BJ (cell line): ENCODE measurements around the gene LYPD5. TPM values are rescaled to one million over a fixed set of nuclear protein-coding genes. Genes with fewer than 3 reads are reported as not detected.

Source experiments
- CTCF ChIA-PET: fragments of 350-600 bp; formaldehyde crosslinking; extraction: SDS; loops from one replicate; lab custom pipeline; 2021; ENCODE audit warnings: antibody characterized with exemption, inconsistent platforms; lab: Yijun Ruan, JAX
- POLR2A ChIA-PET: fragments of 300-600 bp; sonication (Branson Sonifier 250); formaldehyde crosslinking; extraction: SDS; loops from one replicate; lab custom pipeline; 2021; ENCODE audit warnings: antibody characterized with exemption; lab: Charles Lee
- DNase-seq: peaks from one replicate; pipeline ENCODE4 v3.0.0-alpha.2; 2011; ENCODE audit warnings: low read depth
- H3K27me3 ChIP-seq: 2 replicates; pipeline ENCODE4 v1.6.0; 2011; ENCODE audit warnings: low read length; ENCODE audit not compliant: control insufficient read depth, insufficient read depth
- H3K36me3 ChIP-seq: 2 replicates; pipeline ENCODE4 v1.5.1; 2011; ENCODE audit warnings: low read length; ENCODE audit not compliant: control insufficient read depth, insufficient read depth
- H3K4me3 ChIP-seq: 2 replicates; pipeline ENCODE4 v1.5.1; 2011; ENCODE audit warnings: low read depth, mild to moderate bottlenecking, control low read depth, low read length
- CTCF ChIP-seq: IDR thresholded peaks from 2 replicates; pipeline ENCODE4 v1.5.1; 2011; ENCODE audit warnings: low read depth, mild to moderate bottlenecking, control low read depth, inconsistent platforms, low read length, moderate library complexity; ENCODE audit not compliant: insufficient read depth
- polyA plus RNA-seq: library from polyadenylated mRNA; depleted of rRNA; stranded (reverse); fragments of >200 nt; gene quantifications from 2 replicates; pipeline ENCODE4 v1.2.3, GENCODE V29; 2011

LYPD5 gene
- polyA plus RNA-seq, 1 experiment, result 0.40 TPM

GRCh38 chr19:43784241-43784980 lies 17.8 kb downstream of the LYPD5 start:
- CTCF ChIA-PET, result interaction anchor here (0.7 to 4.0 kb wide), 24 partner anchors 7 to 230 kb away, joined by 3 to 70 read pairs (median 5); no protein-coding TSS in a partner anchor
- POLR2A ChIA-PET, result no interaction called here
- no peak for TF ChIP-seq CTCF

DNA sequence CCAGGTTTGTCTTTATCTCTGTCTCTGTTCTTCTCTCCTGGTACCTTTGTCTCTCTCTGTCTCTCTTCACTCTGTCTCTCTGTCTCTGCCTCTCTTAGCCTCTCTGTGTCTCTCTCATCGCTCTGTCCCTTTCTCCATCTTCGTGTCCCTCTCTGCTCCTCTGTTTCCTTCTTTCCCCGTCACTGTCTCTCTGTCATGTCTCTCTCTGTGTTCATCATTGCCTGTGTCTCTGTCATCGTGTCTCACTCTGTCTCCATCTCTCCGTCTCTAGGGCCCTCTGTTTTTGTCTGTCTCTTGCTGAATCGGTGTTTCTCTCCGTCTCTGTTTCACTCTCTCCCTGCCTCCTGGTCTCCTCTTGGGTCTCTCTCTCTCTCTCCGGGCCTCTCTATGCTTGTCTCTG lies 18.6 kb downstream of the LYPD5 start:
- Histone ChIP-seq H3K27me3 (no peaks in the 10 kb centered on the region), H3K4me3 (no peak overlapping the region), H3K36me3 (no peaks in the 10 kb centered on the region)
- DNase-seq, result no peak
- TF ChIP-seq CTCF, result no peak
- CTCF ChIA-PET, result interaction anchor here (2.0 to 4.0 kb wide), 2 partner anchors 13 to 39 kb away, joined by 8 to 70 read pairs; no protein-coding TSS in a partner anchor
- POLR2A ChIA-PET, result no interaction called here

More at GRCh38 chr19:43784241-43784980, 17.8 kb downstream of the LYPD5 start:
- no peaks in the 10 kb centered on the region for H3K36me3 ChIP-seq
- DNase-seq, result no peak
- H3K4me3 ChIP-seq, result no peak overlapping the region
- no peaks in the 10 kb centered on the region for H3K27me3 ChIP-seq

DNA sequence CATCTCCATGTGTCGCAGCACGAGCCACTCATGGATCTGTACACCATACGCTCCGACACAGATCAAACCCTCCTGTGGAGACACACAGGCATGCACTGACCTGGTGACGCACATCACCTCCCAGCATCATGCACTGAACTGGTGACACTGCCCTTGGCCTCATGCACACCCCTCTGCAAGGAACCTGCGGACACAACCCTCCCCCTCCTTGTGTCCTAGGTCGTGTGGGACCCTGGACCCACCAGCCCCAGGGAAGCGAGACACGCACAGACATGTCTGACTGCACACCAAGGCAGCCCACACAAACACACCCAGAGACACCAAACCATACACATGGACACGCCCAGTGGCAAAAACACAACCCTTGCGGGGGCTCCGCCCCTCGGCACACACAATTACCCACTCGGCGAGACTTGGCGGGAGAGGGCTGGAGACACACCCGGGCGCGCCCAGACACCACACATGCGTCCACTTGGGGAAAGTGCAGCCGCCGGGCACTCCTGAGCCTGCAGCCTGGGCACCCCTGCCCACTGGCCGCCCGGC lies 19.5 kb downstream of the LYPD5 start:
- Histone ChIP-seq H3K27me3 (no peaks in the 10 kb centered on the region), H3K36me3 (no peaks in the 10 kb centered on the region), H3K4me3 (no peak overlapping the region)
- TF ChIP-seq CTCF, result no peak
- ChIA-PET POLR2A (no interaction called here), CTCF (no interaction called here)
- no peak for DNase-seq

GRCh38 chr19:43782311-43782660 lies 20.0 kb downstream of the LYPD5 start:
- no peak for DNase-seq
- H3K4me3 ChIP-seq, result no peak overlapping the region
- H3K36me3 ChIP-seq, result no peaks in the 10 kb centered on the region
- H3K27me3 ChIP-seq, result no peaks in the 10 kb centered on the region
- ChIA-PET CTCF (interaction anchor here (2.8 kb wide), 1 partner anchor 37 kb away, joined by 15 read pairs; no protein-coding TSS in a partner anchor), POLR2A (no interaction called here)
- no peak for TF ChIP-seq CTCF

- H3K27me3 ChIP-seq, result no peaks in the 10 kb centered on the region
- TF ChIP-seq CTCF, result no peak
- no peak overlapping the region for H3K4me3 ChIP-seq
- no peak for DNase-seq
- CTCF ChIA-PET, result interaction anchor here (2.8 kb wide), 1 partner anchor 37 kb away, joined by 15 read pairs; no protein-coding TSS in a partner anchor
- POLR2A ChIA-PET, result no interaction called here
- no peaks in the 10 kb centered on the region for H3K36me3 ChIP-seq
Measured at GRCh38 chr19:43781630-43782310, 20.5 kb downstream of the LYPD5 start.
